ENCODE measurements around the gene TBC1D32.
A peak's percentile ranks its signal among the peaks of the same experiment; 100 is the strongest.
"Not testable (repeated sequence)": the region's sequence is repeated elsewhere in the genome, so short reads cannot be mapped to it uniquely, and the experiment has no call there.

TBC1D32 gene, protein sequence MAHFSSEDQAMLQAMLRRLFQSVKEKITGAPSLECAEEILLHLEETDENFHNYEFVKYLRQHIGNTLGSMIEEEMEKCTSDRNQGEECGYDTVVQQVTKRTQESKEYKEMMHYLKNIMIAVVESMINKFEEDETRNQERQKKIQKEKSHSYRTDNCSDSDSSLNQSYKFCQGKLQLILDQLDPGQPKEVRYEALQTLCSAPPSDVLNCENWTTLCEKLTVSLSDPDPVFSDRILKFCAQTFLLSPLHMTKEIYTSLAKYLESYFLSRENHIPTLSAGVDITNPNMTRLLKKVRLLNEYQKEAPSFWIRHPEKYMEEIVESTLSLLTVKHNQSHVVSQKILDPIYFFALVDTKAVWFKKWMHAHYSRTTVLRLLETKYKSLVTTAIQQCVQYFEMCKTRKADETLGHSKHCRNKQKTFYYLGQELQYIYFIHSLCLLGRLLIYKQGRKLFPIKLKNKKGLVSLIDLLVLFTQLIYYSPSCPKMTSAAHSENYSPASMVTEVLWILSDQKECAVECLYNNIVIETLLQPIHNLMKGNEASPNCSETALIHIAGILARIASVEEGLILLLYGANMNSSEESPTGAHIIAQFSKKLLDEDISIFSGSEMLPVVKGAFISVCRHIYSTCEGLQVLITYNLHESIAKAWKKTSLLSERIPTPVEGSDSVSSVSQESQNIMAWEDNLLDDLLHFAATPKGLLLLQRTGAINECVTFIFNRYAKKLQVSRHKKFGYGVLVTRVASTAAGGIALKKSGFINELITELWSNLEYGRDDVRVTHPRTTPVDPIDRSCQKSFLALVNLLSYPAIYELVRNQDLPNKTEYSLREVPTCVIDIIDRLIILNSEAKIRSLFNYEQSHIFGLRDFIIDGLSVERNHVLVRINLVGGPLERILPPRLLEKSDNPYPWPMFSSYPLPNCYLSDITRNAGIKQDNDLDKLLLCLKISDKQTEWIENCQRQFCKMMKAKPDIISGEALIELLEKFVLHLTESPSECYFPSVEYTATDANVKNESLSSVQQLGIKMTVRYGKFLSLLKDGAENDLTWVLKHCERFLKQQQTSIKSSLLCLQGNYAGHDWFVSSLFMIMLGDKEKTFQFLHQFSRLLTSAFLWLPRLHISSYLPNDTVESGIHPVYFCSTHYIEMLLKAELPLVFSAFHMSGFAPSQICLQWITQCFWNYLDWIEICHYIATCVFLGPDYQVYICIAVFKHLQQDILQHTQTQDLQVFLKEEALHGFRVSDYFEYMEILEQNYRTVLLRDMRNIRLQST

DNA sequence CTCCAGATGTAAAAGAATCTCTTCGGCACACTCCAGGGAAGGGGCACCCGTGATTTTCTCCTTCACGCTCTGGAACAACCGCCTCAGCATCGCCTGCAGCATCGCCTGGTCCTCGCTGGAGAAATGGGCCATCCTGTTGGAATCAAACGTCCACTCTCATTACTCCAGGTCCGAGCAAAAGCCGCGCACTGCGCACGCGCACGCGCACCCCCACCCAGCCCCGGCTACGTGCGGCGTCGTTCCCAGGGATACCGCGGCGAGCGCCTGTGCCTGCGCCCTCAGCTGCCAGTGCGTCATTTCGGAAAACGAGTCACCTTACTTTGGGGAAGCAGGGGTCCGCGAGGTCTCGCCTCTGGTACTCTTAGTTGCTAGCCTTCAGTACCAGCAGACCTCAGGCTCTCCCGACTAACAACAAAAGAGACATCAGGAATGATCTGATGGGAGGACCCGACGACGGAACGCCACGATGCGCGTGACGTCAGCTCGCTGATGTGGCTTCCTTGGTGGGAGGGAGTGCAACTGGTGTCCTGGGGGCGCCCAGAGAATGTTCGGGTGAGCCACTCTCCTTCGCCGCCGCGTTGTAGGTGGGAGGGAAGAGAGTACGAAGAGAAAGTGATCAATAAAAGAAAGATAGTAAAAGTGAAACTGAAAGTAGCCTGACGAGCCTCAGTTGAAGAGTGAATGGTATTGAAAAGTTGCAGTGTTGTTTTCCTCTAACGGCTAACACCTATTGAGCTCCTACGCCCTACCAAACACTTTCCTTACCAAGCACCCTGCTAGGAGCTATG lies at the start of gene TBC1D32:
TBC1D32 (minus strand) TSS at position 182 of the 788 bp plus-strand sequence; CDS start at position 132, 50 bp downstream.
- peak; percentile 87 for DNase-seq (ENCODE audit: low read depth)

- DNase-seq (ENCODE audit: low read depth): no peak
These were observed 49.2 kb upstream of the TBC1D32 start for GRCh38 chr6:121383478-121383877.

- no peak for DNase-seq (ENCODE audit: low read depth)
These were observed 48.3 kb upstream of the TBC1D32 start for GRCh38 chr6:121382467-121383121.

- no peak for DNase-seq (ENCODE audit: low read depth)
These were observed 42.1 kb upstream of the TBC1D32 start for GRCh38 chr6:121376411-121376810.

DNA sequence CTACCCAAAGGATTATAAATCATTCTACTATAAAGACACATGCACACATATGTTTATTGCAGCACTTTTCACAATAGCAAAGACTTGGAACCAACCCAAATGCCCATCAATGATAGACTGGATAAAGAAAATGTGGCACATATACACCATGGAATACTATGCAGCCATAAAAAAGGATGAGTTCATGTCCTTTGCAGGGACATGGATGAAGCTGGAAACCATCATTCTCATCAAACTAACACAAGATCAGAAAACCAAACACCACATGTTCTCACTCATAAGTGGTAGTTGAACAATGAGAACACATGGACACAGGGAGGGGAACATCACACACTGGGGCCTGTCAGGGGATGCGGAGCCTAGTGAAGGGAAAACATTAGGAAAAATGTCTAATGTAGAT lies 39.9 kb upstream of the TBC1D32 start:
- DNase-seq (ENCODE audit: low read depth): not testable (repeated sequence)

- no peak for DNase-seq (ENCODE audit: low read depth)
These were observed 31.5 kb upstream of the TBC1D32 start for GRCh38 chr6:121365536-121366521.

GRCh38 chr6:121356575-121356974 lies 22.3 kb upstream of the TBC1D32 start:
- no peak for DNase-seq (ENCODE audit: low read depth)

GRCh38 chr6:121354764-121355163 lies 20.5 kb upstream of the TBC1D32 start:
- DNase-seq (ENCODE audit: low read depth): no peak

- no peak for DNase-seq (ENCODE audit: low read depth)
These were observed 18.7 kb upstream of the TBC1D32 start for GRCh38 chr6:121352941-121353340.

DNA sequence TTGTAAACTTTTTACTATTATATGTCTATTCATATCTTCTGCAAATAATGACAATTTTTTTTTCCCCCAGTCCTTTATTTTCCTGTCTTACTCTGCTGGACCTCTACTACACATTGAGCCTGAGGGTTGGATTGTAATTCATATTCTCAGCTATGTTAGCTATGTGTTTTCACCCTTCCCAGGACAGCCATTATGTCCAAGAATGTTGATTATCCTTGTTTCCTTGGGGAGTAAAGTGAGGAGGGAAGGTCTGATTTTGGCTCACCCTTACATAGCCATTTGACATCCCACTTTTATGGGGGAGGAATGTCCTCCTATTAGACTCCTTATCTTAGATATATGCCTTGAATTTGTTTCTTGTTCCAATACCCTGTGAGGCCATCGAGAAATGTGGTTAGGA lies 17.6 kb upstream of the TBC1D32 start:
- DNase-seq (ENCODE audit: low read depth): no peak

DNA sequence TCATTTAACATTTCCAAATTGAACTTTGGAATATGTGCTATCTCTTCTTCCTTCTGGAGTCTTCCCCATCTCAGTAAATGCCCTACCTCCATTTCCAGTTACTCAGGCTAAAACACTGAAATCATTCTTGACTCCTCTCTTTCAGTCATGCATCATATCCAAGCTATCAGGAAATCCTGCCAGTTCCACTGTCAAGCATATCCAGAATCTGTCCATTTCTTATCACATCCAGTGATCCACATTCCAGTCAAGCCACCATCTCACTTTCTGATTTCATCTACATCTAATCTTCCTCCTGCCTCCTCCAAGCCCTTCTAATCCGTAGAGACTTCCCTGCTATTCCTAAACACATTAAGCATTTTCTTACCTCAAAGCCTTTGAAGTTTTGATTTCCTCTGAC lies 15.3 kb upstream of the TBC1D32 start:
- no peak for DNase-seq (ENCODE audit: low read depth)

- DNase-seq (ENCODE audit: low read depth): no peak
These were observed 13.2 kb upstream of the TBC1D32 start for GRCh38 chr6:121347484-121347883.

DNA sequence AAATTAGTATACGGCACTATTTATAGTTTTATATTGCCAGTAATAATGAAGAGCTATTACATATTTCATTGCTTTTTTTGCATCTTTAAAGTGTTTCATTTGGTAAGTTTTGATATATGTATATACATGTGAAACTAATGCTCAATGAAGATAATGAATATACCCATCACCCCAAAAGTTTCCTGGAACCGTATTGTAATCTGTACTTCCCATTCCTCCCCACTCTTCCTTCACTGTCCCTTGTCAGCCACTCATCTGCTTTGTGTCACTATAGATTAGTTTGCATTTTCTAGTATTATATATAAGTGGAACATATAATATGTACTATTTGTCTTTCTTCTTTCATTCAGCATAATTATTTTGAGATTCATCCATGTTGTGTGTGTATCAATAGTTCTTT lies 10.3 kb upstream of the TBC1D32 start:
- no peak for DNase-seq (ENCODE audit: low read depth)

GRCh38 chr6:121339639-121340226 lies 5.5 kb upstream of the TBC1D32 start:
- no peak for DNase-seq (ENCODE audit: low read depth)

- no peak for DNase-seq (ENCODE audit: low read depth)
These were observed 4.7 kb upstream of the TBC1D32 start for GRCh38 chr6:121338956-121339355.

- no peak for DNase-seq (ENCODE audit: low read depth)
These were observed 4.1 kb upstream of the TBC1D32 start for GRCh38 chr6:121338366-121338765.

DNA sequence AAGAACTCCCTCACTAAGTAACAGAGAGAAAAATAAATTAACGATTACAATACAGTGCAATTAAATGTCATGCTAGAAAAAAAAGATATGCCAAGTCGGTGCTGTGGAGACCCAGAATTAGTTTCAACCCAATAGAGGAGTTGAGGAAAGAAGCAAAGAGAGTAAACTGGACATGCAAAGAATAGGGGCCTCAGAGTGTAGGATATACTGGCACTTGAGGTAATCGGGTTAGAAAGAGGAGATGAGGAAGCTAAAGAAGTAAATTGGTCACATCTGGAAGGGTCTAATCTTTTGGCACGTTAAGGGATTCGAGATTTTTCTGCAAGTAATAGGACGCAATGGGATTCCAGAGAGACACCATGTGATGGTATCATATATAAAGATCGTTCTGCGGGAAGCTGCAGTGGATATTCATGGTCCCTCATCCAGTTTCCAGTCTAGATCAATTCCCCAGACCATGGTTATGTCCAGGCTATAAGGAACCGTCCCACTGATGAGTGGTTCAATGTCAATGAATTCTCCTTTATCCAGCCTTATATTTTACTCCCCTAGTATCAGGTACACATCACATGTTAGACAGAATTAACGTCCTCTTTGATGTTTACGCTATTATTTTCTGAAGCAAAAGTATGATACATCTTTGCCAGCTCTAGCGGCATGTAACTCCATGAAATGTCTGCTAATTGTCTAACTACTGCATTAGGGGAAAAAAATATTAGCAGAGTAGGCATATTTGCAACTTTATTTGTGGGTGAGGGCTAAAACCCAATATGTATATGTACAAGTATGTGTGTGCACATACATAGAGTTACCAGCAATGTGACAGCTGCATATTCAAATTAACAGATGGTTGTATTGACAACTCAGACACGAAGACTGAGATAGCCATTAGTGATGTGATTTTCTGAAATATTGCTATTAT lies 1.1 kb upstream of the TBC1D32 start:
- DNase-seq (ENCODE audit: low read depth): no peak

DNA sequence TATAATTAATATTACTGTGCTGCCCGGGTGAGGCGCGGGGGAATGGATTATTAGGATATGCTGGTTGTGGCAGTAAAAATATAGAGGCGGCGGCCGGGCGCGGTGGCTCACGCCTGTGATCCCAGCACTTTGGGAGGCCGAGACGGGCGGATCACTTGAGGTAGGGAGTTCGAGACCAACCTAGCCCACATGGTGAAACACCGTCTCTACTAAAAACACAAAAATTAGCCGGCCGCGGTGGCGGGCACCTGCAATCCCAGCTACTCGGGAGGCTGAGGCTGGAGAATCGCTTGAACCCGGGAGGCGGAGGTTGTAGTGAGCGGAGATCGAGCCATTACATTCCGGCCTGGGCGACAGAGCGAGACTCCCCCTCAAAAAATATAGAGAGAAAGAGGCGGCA lies 586 bp downstream of the TBC1D32 start:
- not testable (repeated sequence) for DNase-seq (ENCODE audit: low read depth)
